ENCODE data around the gene EFCC1.

DNA sequence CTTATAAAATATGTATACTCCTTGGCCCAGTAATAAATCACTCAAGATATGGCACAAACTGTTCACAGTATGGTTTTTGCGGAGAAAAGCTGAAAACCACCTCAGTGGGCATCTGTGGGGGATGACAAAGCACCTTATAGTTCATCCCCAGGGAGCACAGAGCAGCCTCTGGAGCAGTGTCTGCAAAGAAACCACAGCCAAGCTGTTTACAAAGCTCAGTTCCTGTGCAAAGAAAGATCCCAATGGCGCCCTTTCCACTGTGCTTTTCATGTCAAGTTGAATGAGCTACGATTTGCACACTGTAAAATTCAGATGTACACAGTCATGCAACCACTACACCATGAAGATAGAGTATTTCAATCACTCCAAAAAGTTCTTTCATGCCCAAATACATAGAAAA, 2.5 kb upstream of the EFCC1 start:
- TF ChIP-seq, protein P1, sequence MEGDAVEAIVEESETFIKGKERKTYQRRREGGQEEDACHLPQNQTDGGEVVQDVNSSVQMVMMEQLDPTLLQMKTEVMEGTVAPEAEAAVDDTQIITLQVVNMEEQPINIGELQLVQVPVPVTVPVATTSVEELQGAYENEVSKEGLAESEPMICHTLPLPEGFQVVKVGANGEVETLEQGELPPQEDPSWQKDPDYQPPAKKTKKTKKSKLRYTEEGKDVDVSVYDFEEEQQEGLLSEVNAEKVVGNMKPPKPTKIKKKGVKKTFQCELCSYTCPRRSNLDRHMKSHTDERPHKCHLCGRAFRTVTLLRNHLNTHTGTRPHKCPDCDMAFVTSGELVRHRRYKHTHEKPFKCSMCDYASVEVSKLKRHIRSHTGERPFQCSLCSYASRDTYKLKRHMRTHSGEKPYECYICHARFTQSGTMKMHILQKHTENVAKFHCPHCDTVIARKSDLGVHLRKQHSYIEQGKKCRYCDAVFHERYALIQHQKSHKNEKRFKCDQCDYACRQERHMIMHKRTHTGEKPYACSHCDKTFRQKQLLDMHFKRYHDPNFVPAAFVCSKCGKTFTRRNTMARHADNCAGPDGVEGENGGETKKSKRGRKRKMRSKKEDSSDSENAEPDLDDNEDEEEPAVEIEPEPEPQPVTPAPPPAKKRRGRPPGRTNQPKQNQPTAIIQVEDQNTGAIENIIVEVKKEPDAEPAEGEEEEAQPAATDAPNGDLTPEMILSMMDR (IDR thresholded peaks at IDR 0.05): no peak
- TF ChIP-seq POLR2A (IDR thresholded peaks at IDR 0.05): no peak

Measured in Peyer's patch (tissue), 4 donors.